HG03066 (cell line): ENCODE measurements around the gene NME3.

Experiments used
- ATAC-seq: cut with Tn5 transposase; IDR thresholded peaks from one replicate; pipeline ENCODE4 v1.9.1; 2021; ENCODE audit warnings: low read depth; ENCODE audit not compliant: unreplicated experiment

Gene NME3

DNA sequence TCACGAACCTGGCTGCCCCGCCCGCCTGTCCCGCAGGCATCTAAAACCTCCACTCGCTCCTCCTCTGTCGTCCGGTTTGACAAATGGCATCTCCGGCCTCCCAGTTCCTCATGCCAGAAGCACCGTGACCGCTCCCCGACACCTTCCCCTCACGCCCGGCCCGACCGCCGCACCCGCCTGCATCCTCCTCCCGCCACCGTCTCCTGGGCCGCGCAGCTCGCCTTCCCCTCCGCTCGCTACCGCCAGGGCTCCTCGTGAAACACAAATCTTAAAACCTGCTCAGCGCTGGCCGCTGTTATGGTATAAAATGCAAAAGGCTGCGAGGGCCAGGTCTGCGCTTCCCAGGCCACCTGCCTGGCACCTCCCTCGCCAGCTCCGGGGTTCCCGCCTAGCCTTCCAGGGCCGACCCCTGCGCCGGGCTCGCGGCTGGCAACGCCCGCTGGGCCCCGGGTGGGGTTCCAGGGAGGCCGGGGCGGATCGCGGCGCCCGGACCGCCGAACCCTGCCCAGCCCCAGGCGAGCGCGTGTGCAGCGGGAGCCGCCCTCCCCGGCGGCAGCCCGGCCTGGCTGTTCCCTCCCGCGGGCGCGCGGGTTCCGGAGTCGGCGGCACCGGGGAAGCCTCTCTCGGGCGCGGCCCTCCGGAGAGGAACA is 10.5 kb upstream of the NME3 start:
- no peak for ATAC-seq

DNA sequence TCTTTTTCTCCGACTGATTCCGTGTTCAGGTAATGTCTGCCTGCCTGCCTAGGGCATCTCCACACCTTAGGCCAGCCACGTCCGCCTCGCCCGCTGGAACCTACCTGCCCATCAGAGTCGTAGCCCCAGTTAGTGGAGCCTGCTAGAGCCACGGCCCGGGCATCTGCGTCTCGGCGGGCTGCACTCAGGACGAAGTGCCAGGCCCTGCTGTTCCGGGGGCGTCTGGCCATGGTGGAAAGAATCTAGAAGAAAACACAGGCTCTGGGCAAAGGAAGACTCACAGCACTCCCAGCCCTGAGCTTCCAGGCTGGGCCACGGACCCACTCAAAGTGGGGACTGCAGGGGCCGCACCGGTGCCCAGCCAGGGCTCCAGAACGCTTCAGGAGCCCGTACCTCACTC is 9.9 kb upstream of the NME3 start:
- ATAC-seq = no peak

DNA sequence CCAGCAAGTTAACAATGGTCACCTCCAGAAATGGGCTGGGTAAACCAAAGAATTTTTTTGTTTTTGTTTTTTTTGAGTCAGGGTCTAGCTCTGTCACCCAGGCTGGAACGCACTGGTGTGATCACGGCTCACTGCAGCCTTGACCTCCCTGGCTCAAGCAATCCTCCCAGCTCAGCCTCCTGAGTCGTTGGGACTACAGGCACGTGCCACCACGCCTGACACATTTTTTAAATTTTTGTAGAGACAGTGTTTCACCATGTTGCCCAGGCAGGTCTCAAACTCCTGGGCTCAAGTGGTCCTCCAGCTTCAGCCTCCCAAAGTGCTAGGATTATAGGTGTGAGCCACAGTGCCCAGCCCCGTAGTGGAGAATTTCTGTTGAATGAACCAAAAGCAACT is 9.3 kb upstream of the NME3 start:
- no peak for ATAC-seq

GRCh38 chr16:1779741-1780676 is 8.7 kb upstream of the NME3 start:
- no peak for ATAC-seq

DNA sequence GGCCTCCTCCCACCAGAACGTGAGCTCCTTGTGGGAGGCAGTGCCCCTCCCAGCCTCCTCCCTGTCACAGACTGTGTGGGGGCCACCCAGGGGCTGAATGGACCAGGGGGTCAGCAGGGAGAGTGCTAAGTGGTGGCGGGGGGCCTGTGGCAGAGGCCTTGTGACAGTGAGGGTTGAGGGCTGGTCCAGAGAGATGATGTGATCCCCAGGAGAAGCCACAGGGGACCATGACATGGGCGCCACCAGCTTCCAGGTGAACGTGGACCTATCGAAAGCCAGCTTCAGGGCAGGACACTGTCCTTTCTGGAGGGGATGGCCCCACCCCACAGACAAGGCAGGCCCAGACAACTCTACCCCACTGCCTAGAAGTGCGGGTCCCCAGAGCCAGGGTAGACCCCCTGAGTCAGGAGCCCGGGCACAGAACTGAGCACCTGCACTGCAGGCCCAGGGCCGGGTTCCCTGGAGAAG is 7.9 kb upstream of the NME3 start:
- no peak for ATAC-seq

- no peak for ATAC-seq
Measured at GRCh38 chr16:1778200-1779179, 7.1 kb upstream of the NME3 start.

DNA sequence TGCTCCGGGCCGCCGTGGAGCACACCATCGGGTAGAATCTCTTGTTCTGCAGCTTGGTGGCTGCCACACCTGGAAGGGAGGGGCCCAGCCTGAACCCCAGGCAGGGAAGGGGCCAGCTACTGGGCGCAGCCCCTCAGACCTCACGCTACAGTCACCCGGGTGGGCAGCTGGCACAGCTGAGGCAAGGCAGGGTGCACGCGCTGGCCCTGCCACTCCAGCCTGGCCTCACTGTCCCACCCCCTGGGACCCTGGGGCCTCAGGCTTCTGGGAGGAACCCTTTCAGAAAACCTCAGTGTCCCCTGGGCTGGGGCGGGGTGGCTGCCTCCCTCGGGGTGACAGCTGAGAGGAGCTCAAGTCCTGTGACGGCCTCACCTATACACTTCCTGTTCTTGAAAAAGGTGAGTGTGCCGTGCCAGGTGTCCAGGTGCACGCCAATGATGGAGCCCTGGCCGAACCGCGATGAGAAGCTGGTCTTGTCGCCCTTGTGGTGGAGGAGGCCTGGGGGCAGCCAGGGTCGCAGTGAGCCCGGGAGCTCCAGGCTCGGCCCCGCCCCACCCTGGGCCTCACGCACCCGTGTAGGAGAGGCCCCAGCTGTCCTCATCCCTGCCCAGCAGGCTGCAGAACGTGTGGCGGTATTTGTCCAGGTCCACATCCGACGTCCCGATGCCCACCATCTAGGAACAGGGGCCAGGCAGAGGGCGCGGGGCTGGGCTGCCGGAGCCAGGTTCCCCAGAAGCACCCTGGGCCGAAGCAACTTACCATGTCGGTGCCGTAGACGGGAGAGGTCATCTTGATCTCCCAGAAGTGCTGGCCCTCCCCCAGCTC is 6.2 kb upstream of the NME3 start:
- ATAC-seq = no peak

- no peak for ATAC-seq
Measured at GRCh38 chr16:1776991-1777374, 5.6 kb upstream of the NME3 start.

DNA sequence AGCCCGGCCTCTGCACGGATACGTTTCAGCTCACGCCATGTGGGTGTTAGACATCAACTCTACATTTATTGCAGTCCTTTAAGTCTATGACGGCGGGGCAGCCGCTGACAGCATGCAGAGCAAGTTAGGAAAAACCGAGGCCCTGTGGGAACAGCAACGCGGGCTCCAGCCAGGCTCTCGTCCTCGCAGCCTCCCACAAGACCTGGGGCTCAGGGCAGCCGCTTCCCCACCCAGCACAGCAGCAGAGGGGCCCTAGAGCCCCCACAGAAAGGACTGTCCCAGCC is 5.3 kb upstream of the NME3 start:
- no peak for ATAC-seq

DNA sequence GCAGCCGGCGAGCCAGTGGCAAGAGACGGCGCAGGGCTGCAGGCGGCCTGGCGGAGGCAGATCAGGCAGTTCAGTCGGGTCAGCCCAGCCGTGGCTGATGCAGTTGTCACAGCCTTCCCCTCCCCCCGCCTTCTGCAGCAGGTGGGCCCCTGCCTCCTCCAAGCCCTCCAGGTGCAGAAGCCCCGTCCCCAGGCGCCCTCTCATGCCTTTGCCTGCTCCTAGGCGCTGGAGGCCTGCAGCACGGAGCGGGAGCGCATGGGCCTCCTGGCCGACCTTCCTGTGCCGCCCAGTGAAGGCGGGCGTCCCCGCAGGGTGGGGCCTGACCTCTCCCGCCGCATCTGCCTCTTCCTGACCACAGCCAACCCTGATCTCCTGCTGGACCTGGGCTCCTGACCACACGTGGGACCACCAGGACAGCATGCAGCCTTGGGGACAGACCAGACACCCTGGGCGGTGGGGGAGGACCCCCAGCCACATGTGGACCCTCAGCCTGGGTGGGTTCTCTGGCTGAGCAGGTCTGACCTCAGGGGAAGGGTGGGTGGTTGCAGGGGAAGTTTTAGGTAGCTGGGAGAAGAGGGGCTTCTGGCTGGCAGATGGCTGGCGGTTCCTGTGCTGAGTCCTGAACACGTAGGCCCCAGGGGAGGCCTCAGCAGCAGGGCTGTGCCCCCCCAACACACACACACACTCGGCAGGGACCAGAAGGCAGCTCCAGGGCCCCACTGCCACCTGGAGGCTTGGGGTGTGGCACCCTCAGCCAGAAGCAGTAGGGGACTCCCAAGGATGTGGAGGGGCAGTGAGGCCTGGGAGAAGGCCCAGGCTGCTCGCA is 4.7 kb upstream of the NME3 start:
- no peak for ATAC-seq

DNA sequence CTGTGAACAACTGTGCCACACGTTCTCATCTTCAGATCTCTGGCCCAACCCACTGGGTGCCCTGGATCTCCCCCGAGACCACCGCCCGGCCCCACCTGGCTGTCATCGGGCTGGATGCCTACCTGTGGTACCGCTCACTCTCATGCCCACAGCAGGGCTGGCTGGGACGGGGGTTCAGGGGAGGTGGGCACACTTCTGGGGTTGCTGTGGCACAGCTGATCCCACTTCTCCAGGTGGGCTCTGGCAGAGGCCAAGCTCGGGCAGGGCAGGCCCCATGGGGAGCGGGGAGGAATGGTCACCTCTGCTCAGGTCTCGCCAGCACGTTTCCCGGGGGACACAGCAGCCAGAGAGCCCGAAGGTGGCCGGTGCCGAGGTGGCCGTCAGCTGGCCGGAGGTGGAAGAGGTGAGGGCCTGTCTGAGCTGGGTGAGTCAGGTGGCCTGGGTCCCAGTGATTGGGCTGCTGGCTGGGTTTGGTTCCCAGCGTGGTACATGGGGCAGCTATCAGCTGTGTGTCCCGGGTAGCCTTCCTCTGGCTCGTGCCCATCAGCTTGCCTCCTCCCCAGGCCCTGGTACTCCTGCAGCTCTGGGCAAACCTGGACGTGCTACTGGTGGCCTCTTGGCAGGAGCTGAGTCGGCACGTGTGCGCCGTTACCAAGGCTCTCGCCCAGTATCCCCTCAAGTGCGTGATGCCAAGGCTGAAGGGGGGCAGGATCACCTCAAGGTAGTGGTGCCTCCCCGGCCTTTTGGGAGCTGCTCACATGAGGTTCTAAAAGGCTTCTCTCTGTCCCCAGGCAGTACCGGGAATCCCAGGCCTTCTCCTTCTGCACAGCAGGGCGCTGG is 3.9 kb upstream of the NME3 start:
- ATAC-seq = no peak

DNA sequence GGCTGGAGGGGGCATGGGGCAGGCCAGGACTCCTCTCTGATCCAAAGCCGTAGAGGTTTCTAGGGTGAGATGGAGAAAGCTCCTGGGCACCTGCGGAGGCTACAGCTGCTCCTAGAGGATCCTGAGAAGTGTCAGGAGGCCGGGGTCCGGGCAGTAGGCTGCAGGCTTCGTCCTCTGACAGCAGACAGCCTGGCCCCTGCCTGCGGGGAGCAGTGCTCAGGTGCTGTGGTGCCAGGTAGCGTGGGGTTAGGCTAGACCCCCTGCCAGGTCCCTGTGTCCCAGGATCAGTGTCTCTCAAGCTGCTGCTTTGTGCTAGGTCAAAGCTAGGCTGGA is 3.1 kb upstream of the NME3 start:
- ATAC-seq = no peak

- peak; percentile 13 for ATAC-seq
Measured at GRCh38 chr16:1773703-1774447, 2.5 kb upstream of the NME3 start.

GRCh38 chr16:1772908-1773702 is 1.8 kb upstream of the NME3 start, which contains the start of gene MRPS34:
MRPS34 (minus strand) TSS chr16:1773134; CDS start chr16:1773119, 15 bp downstream.
- peak; percentile 42 for ATAC-seq

GRCh38 chr16:1772362-1772907 is 1.1 kb upstream of the NME3 start, which contains the start of gene EME2:
EME2 (plus strand) TSS chr16:1772810; CDS start chr16:1773228, 418 bp downstream.
- ATAC-seq = no peak

- no peak for ATAC-seq
Measured at GRCh38 chr16:1771864-1772361, 570 bp upstream of the NME3 start.
